NAMALWA (cell line): ENCODE measurements around the gene IRF3.
A peak's percentile ranks its signal among the peaks of the same experiment; 100 is the strongest.

Experiments
- DNase-seq: peaks from one replicate; pipeline ENCODE4 v3.0.0-alpha.2; 2015; ENCODE audit warnings: low spot score

IRF3 gene

GRCh38 chr19:49687566-49688316 lies 22.1 kb upstream of the IRF3 start:
- no peak for DNase-seq

GRCh38 chr19:49687150-49687549 lies 21.5 kb upstream of the IRF3 start:
- no peak for DNase-seq

- no peak for DNase-seq
Measured at GRCh38 chr19:49686503-49687088, 20.9 kb upstream of the IRF3 start.

- DNase-seq: no peak
Measured at GRCh38 chr19:49685845-49686332, 20.2 kb upstream of the IRF3 start.

GRCh38 chr19:49684983-49685553 lies 19.4 kb upstream of the IRF3 start:
- DNase-seq: no peak

GRCh38 chr19:49684251-49684982 lies 18.8 kb upstream of the IRF3 start:
- peak; percentile 64 for DNase-seq

GRCh38 chr19:49683814-49684250 lies 18.2 kb upstream of the IRF3 start:
- DNase-seq: no peak

GRCh38 chr19:49682274-49682673 lies 16.6 kb upstream of the IRF3 start:
- DNase-seq: no peak

- DNase-seq: no peak
Measured at GRCh38 chr19:49681830-49682229, 16.2 kb upstream of the IRF3 start.

- DNase-seq: peak; percentile 92
Measured at GRCh38 chr19:49680421-49681351, 15.0 kb upstream of the IRF3 start.

GRCh38 chr19:49679771-49680413 lies 14.2 kb upstream of the IRF3 start:
- no peak for DNase-seq

- DNase-seq: no peak
Measured at GRCh38 chr19:49678985-49679770, 13.5 kb upstream of the IRF3 start.

- DNase-seq: peak; percentile 93
Measured at GRCh38 chr19:49677901-49678674, 12.4 kb upstream of the IRF3 start.

GRCh38 chr19:49677231-49677900 lies 11.7 kb upstream of the IRF3 start, which contains the start of gene PRMT1:
PRMT1 (plus strand) TSS chr19:49677271; CDS start chr19:49677281, 10 bp downstream.
- peak; percentile 85 for DNase-seq

- DNase-seq: peak; percentile 100
Measured at GRCh38 chr19:49676784-49677230, 11.2 kb upstream of the IRF3 start.

- peak; percentile 90 for DNase-seq
Measured at GRCh38 chr19:49676136-49676783, 10.6 kb upstream of the IRF3 start.

GRCh38 chr19:49672131-49672919 lies 6.7 kb upstream of the IRF3 start:
- DNase-seq: peak; percentile 88
